Loucy (cell line): ENCODE results near the gene F12.

ENCODE experiments used
- H2AFZ ChIP-seq: fragments of 200-600 bp; sonication (generic); 2 replicates; pipeline ENCODE4 v1.6.0; 2016; ENCODE audit warnings: antibody characterized with exemption, mild to moderate bottlenecking, low read length, moderate library complexity
- H3F3A ChIP-seq: fragments of 200-600 bp; 2 replicates; pipeline ENCODE4 v1.6.0; 2016; ENCODE audit warnings: antibody characterized with exemption, low read depth, mild to moderate bottlenecking
- H3K27me3 ChIP-seq: fragments of 200-600 bp; sonication (generic); 2 replicates; pipeline ENCODE4 v1.6.1; 2014; ENCODE audit warnings: low read length, mild to moderate bottlenecking; ENCODE audit not compliant: insufficient read depth, poor library complexity, severe bottlenecking
- H3K36me3 ChIP-seq: fragments of 200-600 bp; sonication (generic); 2 replicates; pipeline ENCODE4 v1.6.1; 2016; ENCODE audit warnings: low read length; ENCODE audit not compliant: insufficient read depth
- H3K4me1 ChIP-seq: fragments of 200-600 bp; sonication (generic); 2 replicates; pipeline ENCODE4 v1.5.1; 2014; ENCODE audit warnings: low read length, mild to moderate bottlenecking; ENCODE audit not compliant: insufficient read depth, poor library complexity, severe bottlenecking
- H3K4me2 ChIP-seq: fragments of 200-600 bp; sonication (generic); 2 replicates; pipeline ENCODE4 v1.6.0; 2014; ENCODE audit warnings: antibody characterized with exemption, low read length, low read depth, mild to moderate bottlenecking; ENCODE audit not compliant: poor library complexity, severe bottlenecking
- H3K4me3 ChIP-seq: fragments of 200-600 bp; sonication (generic); 2 replicates; pipeline ENCODE4 v1.5.1; 2014; ENCODE audit warnings: low read length, mild to moderate bottlenecking, mixed read lengths; ENCODE audit not compliant: poor library complexity, severe bottlenecking
- H3K79me2 ChIP-seq: fragments of 200-600 bp; sonication (generic); 2 replicates; pipeline ENCODE4 v1.6.1; 2014; ENCODE audit warnings: low read length; ENCODE audit not compliant: insufficient read depth
- H3K9ac ChIP-seq: fragments of 200-600 bp; sonication (generic); 2 replicates; pipeline ENCODE4 v1.6.0; 2014; ENCODE audit warnings: mild to moderate bottlenecking, low read depth, low read length, moderate library complexity; ENCODE audit not compliant: poor library complexity, severe bottlenecking
- H3K9me2 ChIP-seq: fragments of 200-600 bp; sonication (generic); replicated peaks from 2 replicates; pipeline ENCODE4 v1.6.1; 2016; ENCODE audit warnings: low read depth, low read length, mixed read lengths
- H3K9me3 ChIP-seq: fragments of 200-600 bp; sonication (generic); 2 replicates; pipeline ENCODE4 v1.6.1; 2014; ENCODE audit warnings: mild to moderate bottlenecking, antibody characterized with exemption, low read length, low read depth; ENCODE audit not compliant: insufficient read depth
- H4K20me1 ChIP-seq: fragments of 200-600 bp; sonication (generic); 2 replicates; pipeline ENCODE4 v1.6.0; 2014; ENCODE audit warnings: antibody characterized with exemption, low read length, mild to moderate bottlenecking; ENCODE audit not compliant: insufficient read depth, poor library complexity, severe bottlenecking
- EZH2phosphoT487 ChIP-seq: fragments of 200-600 bp; IDR thresholded peaks from 2 replicates; pipeline ENCODE4 v1.6.1; 2018; ENCODE audit warnings: antibody characterized with exemption, mild to moderate bottlenecking, moderate library complexity, borderline replicate concordance
- TF ChIP-seq, protein P1 (sequence below): fragments of 200-600 bp; sonication (generic); conservative IDR thresholded peaks from 2 replicates; pipeline ENCODE4 v1.5.1; 2014; ENCODE audit warnings: mild to moderate bottlenecking, antibody characterized with exemption, low read length

F12 gene

DNA sequence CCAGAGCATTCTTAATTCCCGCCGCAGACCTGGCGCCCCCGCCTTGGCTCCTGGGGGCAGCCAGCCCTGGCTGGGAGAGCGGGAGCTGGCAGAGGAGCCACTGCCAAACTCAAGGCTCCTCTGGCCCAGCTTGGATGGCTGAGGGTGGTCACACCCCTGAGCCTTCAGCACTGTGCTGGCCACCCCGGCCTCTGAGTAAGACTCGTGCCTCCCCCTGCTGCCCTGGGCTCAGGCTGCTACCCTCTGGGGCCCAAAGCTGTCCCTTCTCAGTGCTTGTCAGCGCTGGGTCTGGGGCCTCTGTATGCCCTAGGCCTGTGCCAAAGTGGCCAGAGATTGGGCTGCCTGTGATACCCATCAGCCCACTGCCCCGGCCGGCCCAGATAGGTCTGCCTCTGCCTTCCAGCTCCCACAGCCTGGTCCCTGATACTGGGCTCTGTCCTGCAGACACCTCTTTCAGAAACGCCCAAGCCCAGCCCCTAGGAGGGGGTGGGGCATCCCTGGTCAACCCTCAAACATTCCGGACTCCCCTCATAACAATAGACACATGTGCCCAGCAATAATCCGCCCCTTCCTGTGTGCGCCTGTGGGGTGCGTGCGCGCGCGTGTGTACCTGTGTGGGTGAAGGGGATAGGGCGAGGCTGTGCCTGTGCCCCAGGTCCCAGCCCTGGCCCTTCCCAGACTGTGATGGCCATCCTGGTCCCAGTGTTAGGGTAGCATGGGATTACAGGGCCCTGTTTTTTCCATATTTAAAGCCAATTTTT is 32.9 kb upstream of the F12 start:
- no peaks in the 10 kb centered on the region for H3F3A ChIP-seq

DNA sequence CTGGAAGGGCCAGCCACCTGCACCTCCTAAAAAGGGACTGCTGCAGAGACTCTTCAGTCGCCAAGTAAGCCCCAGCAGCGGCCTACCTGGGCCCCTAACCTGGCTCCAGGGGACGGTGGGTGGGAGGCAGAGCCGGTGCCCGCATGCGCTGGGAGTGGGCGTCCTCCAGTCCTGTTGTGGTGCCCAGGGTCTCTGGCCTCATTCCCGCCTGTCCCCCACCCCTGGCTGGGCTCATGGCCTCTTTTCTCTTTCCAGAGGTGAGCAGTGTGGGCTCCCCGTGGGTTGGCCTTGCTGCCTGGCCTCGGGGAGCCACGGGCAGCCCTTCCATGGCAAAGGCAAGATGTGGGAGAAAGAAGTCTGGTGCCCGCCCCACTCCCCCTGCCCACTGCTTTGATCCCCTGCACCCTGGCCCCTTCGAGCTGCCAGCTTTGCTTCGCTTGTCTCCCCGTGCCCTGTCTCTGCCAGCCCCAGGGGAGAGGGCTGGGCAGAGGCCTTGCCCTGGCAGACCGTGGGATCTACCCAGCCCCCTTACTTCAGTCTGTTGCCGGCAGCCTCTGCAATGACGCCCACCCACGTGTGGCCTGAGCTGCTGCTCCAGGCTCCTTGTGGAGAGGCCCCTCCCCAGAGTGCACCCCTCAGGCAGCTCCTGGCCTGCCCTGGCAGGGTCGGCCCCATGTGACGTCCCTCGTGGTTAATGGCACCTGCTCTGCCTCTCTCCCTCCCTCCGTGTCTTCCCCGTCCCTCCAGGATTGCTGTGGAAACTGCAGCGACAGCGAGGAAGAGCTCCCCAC is 31.8 kb upstream of the F12 start:
- H3K4me1 ChIP-seq = no peaks in the 10 kb centered on the region
- no peak overlapping the region for H2AFZ ChIP-seq
- H3K27me3 ChIP-seq = no peaks in the 10 kb centered on the region
- no peaks in the 10 kb centered on the region for H4K20me1 ChIP-seq
- H3K4me3 ChIP-seq = no peak overlapping the region
- no peak overlapping the region for H3K9ac ChIP-seq
- H3K9me3 ChIP-seq = no peaks in the 10 kb centered on the region
- H3K36me3 ChIP-seq = no peaks in the 10 kb centered on the region; the same call in 1 of the 2 replicates
- TF ChIP-seq, protein P1, sequence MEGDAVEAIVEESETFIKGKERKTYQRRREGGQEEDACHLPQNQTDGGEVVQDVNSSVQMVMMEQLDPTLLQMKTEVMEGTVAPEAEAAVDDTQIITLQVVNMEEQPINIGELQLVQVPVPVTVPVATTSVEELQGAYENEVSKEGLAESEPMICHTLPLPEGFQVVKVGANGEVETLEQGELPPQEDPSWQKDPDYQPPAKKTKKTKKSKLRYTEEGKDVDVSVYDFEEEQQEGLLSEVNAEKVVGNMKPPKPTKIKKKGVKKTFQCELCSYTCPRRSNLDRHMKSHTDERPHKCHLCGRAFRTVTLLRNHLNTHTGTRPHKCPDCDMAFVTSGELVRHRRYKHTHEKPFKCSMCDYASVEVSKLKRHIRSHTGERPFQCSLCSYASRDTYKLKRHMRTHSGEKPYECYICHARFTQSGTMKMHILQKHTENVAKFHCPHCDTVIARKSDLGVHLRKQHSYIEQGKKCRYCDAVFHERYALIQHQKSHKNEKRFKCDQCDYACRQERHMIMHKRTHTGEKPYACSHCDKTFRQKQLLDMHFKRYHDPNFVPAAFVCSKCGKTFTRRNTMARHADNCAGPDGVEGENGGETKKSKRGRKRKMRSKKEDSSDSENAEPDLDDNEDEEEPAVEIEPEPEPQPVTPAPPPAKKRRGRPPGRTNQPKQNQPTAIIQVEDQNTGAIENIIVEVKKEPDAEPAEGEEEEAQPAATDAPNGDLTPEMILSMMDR = no peak
- no peak for TF ChIP-seq EZH2phosphoT487
- H3K4me2 ChIP-seq = no peak overlapping the region
- no peaks in the 10 kb centered on the region for H3K9me2 ChIP-seq
- no peaks in the 10 kb centered on the region for H3F3A ChIP-seq
- H3K79me2 ChIP-seq = no peaks in the 10 kb centered on the region

More for the DNA sequence above, 32.9 kb upstream of the F12 start:
- H3K9me2 ChIP-seq = no peaks in the 10 kb centered on the region
- H3K27me3 ChIP-seq = no peaks in the 10 kb centered on the region
- no peak overlapping the region for H2AFZ ChIP-seq
- no peak overlapping the region for H3K9ac ChIP-seq
- TF ChIP-seq, protein P1 = no peak
- no peak for TF ChIP-seq EZH2phosphoT487
- no peaks in the 10 kb centered on the region for H4K20me1 ChIP-seq
- H3K4me2 ChIP-seq = no peak overlapping the region
- H3K9me3 ChIP-seq = no peaks in the 10 kb centered on the region
- H3K4me3 ChIP-seq = no peak overlapping the region
- H3K4me1 ChIP-seq = no peaks in the 10 kb centered on the region
- no peaks in the 10 kb centered on the region for H3K79me2 ChIP-seq
- H3K36me3 ChIP-seq = no peaks in the 10 kb centered on the region; the same call in 1 of the 2 replicates

DNA sequence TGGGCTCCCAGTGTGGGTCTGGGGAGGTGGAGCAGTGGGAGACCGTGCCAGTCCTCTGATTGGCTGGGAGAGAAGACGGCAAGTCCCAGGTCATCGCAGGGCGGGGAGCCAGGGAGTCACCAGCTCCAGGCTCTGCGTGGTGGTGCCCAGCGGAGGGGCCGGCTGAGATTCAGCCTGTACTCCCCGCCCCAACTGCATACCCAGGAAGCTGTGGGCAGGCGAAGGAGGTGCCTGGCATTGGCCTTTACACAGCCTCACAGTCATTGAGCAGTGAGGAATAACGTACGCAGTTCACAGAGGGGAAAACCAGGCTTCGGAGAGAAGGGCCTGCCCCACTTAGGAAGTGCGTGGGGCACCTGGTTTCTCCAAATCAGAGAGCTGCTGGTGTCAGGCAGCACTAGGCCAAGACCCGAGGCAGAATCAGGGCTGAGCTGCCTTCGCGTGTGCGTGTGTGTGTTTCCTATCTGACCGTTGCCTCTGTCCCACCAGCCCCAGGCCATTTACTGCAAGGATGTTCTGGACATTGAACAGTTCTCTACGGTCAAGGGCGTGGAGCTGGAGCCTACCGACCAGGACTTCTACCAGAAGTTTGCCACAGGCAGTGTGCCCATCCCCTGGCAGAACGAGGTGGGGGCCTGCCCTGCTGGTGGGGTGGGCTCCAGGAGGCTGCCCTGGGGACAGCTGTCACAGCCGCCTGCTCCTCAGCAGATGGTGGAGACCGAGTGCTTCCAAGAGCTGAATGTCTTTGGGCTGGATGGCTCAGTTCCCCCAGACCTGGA is 31.0 kb upstream of the F12 start:
- Histone ChIP-seq H2AFZ (no peak overlapping the region), H3K4me3 (no peak overlapping the region), H3F3A (no peaks in the 10 kb centered on the region), H3K4me1 (no peaks in the 10 kb centered on the region), H3K4me2 (no peak overlapping the region), H3K9me3 (no peaks in the 10 kb centered on the region), H3K79me2 (no peaks in the 10 kb centered on the region), H4K20me1 (no peaks in the 10 kb centered on the region), H3K36me3 (peaks cover 4% of the 10 kb centered on the region; the same call in 1 of the 2 replicates), H3K9me2 (no peaks in the 10 kb centered on the region), H3K9ac (no peak overlapping the region), H3K27me3 (no peaks in the 10 kb centered on the region)
- no peak for TF ChIP-seq EZH2phosphoT487
- TF ChIP-seq, protein P1 = no peak
